Fibroblast of lung (primary cell): ENCODE measurements around the gene WDR64. TPM values are rescaled to one million over a fixed set of nuclear protein-coding genes. Genes with fewer than 3 reads are reported as not detected.

Experiments used
- DNase-seq, 2 donors: peaks; one replicate each; pipeline versions ENCODE4 v3.0.0 to v3.0.0-alpha.2; 2010; ENCODE audit warnings: low read depth in 2 of 2
- H2AFZ ChIP-seq: 2 replicates; pipeline ENCODE4 v1.5.1; 2012; ENCODE audit warnings: low read length, control low read depth, inconsistent platforms
- H3K27ac ChIP-seq: 2 replicates; pipeline ENCODE4 v1.5.1; 2011; ENCODE audit warnings: low read length, control low read depth; ENCODE audit not compliant: insufficient read depth
- H3K27me3 ChIP-seq: 2 replicates; pipeline ENCODE4 v1.5.1; 2011; ENCODE audit warnings: mild to moderate bottlenecking, low read length; ENCODE audit not compliant: control insufficient read depth, insufficient read depth
- H3K36me3 ChIP-seq: 2 replicates; pipeline ENCODE4 v1.5.1; 2011; ENCODE audit warnings: low read length; ENCODE audit not compliant: control insufficient read depth, insufficient read depth
- H3K4me1 ChIP-seq: 2 replicates; pipeline ENCODE4 v1.5.1; 2011; ENCODE audit warnings: low read length; ENCODE audit not compliant: control insufficient read depth, insufficient read depth; ENCODE audit errors: extremely low read depth
- H3K4me2 ChIP-seq: 2 replicates; pipeline ENCODE4 v1.5.1; 2011; ENCODE audit warnings: low read length, control low read depth; ENCODE audit not compliant: insufficient read depth; ENCODE audit errors: extremely low read depth
- H3K4me3 ChIP-seq, 4 experiments: fragments of 200-600 bp in 1 of 4; sonication (generic) in 1 of 4; replicated peaks in 1 of 4; 2 replicates each; pipeline ENCODE4 v1.5.1; 2011 to 2016; ENCODE audit warnings: low read length in 4 of 4, low read depth in 3 of 4, mild to moderate bottlenecking in 3 of 4, control low read depth in 2 of 4, inconsistent platforms in 1 of 4, mixed read lengths in 1 of 4; ENCODE audit not compliant: insufficient read depth in 1 of 4; ENCODE audit errors: control extremely low read depth in 1 of 4
- H3K79me2 ChIP-seq: 2 replicates; pipeline ENCODE4 v1.5.1; 2012; ENCODE audit warnings: mild to moderate bottlenecking, low read length, inconsistent platforms; ENCODE audit not compliant: control insufficient read depth, insufficient read depth
- H3K9ac ChIP-seq: 2 replicates; pipeline ENCODE4 v1.5.1; 2011; ENCODE audit warnings: mild to moderate bottlenecking, low read length, control low read depth; ENCODE audit not compliant: insufficient read depth
- H3K9me3 ChIP-seq: 2 replicates; pipeline ENCODE4 v1.5.1; 2012; ENCODE audit warnings: low read depth, low read length; ENCODE audit not compliant: control insufficient read depth, insufficient read depth
- H4K20me1 ChIP-seq: 2 replicates; pipeline ENCODE4 v1.5.1; 2011; ENCODE audit warnings: low read length; ENCODE audit not compliant: control insufficient read depth, insufficient read depth; ENCODE audit errors: extremely low read depth
- CTCF ChIP-seq, 2 donors: IDR thresholded peaks in 1 of 2; conservative IDR thresholded peaks in 1 of 2; 1 replicate in 1 of 2; 2 replicates in 1 of 2; pipeline ENCODE4 v1.5.1; 2011 to 2012; ENCODE audit warnings: low read length in 2 of 2, control low read depth in 1 of 2, inconsistent platforms in 1 of 2, low read depth in 1 of 2, mild to moderate bottlenecking in 1 of 2
- EZH2 ChIP-seq: IDR thresholded peaks from 2 replicates; pipeline ENCODE4 v1.5.1; 2012; ENCODE audit warnings: low read length, control low read depth, mild to moderate bottlenecking; ENCODE audit errors: missing control alignments
- polyA plus RNA-seq, 2 donors: library from polyadenylated mRNA; depleted of rRNA in 1 of 2; stranded (reverse) in 1 of 2; unstranded in 1 of 2; fragments of >200 nt; gene quantifications; 2 replicates each; pipeline ENCODE4 v1.2.1, GENCODE V29; 2011 to 2012; ENCODE audit warnings: missing spikeins in 1 of 2
- total RNA-seq: library from RNA; depleted of rRNA; stranded (reverse); fragments of >200 nt; gene quantifications from 2 replicates; pipeline ENCODE4 v1.2.1, GENCODE V29; 2014

The WDR64 gene
- total and polyA plus RNA-seq, 2 donors (not counting 1 experiment from before 2014, with no cell fraction given), result not detected

DNA sequence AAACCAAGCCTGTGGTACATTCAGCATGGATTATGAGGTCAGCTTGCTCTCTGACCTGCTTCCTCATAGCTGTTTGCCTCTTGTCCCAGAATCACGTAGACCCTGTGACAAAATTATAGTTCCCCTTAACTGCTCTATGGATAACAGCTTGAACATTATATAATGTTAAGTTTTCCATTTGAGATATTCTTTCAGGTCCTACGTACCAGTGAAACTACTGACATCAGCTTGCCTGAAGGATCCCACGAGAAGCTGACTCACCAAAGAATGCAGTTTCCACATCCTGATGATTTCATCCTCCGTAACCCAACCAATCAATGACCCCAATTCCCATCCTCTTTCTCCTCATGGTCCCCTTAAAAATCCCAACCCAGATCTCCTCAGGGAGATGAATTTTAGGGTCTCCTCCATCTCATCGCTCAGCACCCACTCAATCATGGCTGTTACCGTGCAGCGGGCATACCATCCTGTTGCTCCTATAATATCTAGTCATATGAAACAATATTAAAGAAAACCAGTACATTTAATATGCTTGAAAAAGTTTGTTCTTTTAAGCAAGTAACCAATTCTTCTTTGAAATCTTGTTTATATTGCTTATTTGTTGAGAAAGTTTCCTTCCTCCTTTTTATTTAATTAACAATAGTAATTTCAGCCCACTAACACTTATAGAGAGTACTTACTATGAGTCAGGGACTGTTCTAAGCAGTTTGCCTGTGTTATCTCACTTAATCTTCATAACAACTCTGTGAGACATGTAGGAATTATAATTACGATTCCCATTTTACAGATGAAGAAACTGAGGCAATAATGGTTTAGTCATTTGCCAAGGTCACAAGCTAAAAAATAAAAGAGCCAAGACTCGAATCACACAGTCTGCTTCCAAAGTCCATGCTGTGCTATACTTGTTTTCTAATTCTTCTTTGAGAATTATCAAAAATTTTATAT lies 39.3 kb upstream of the WDR64 start:
- Histone ChIP-seq H3K9me3 (no peaks in the 10 kb centered on the region), H3K4me2 (peak overlapping the region; percentile 37), H3K4me3 (peak overlapping the region in 1 of 4 experiments; percentile 17), H3K27me3 (no peaks in the 10 kb centered on the region), H3K9ac (no peak overlapping the region), H3K79me2 (no peaks in the 10 kb centered on the region), H2AFZ (peak overlapping the region; percentile 41), H3K4me1 (peaks cover 11% of the 10 kb centered on the region), H4K20me1 (no peaks in the 10 kb centered on the region), H3K36me3 (no peaks in the 10 kb centered on the region), H3K27ac (peak overlapping the region; percentile 65)
- peak; percentile 92 to 95 for DNase-seq
- TF ChIP-seq EZH2 (no peak), CTCF (conservative IDR thresholded peaks at IDR 0.05 in 1 of 2, IDR thresholded peaks at IDR 0.05 in 1 of 2; ENCODE audit: low read depth in 1 of 2, low read length in 2 of 2) (no peak)

- H3K9me3 ChIP-seq, result no peaks in the 10 kb centered on the region
- H3K36me3 ChIP-seq, result no peaks in the 10 kb centered on the region
- H3K9ac ChIP-seq, result no peak overlapping the region
- H2AFZ ChIP-seq, result no peak overlapping the region
- no peaks in the 10 kb centered on the region for H3K27me3 ChIP-seq
- no peaks in the 10 kb centered on the region for H3K79me2 ChIP-seq
- H3K4me1 ChIP-seq, result peaks cover 9% of the 10 kb centered on the region
- H4K20me1 ChIP-seq, result no peaks in the 10 kb centered on the region
- TF ChIP-seq EZH2 (no peak), CTCF (conservative IDR thresholded peaks at IDR 0.05 in 1 of 2, IDR thresholded peaks at IDR 0.05 in 1 of 2; ENCODE audit: low read depth in 1 of 2, low read length in 2 of 2) (no peak)
- DNase-seq, result peak in 1 of 2 donors; percentile 45
- H3K27ac ChIP-seq, result no peak overlapping the region
- H3K4me2 ChIP-seq, result no peak overlapping the region
- H3K4me3 ChIP-seq, result no peak overlapping the region
Observed at GRCh38 chr1:241614144-241614543, 37.9 kb upstream of the WDR64 start.

GRCh38 chr1:241614572-241614971 lies 37.5 kb upstream of the WDR64 start:
- no peak for DNase-seq
- Histone ChIP-seq H3K79me2 (no peaks in the 10 kb centered on the region), H3K4me3 (no peak overlapping the region), H3K4me2 (no peak overlapping the region), H3K4me1 (peaks cover 9% of the 10 kb centered on the region), H2AFZ (no peak overlapping the region), H4K20me1 (no peaks in the 10 kb centered on the region), H3K36me3 (no peaks in the 10 kb centered on the region), H3K27me3 (no peaks in the 10 kb centered on the region), H3K27ac (no peak overlapping the region), H3K9me3 (no peaks in the 10 kb centered on the region), H3K9ac (no peak overlapping the region)
- TF ChIP-seq EZH2 (no peak), CTCF (conservative IDR thresholded peaks at IDR 0.05 in 1 of 2, IDR thresholded peaks at IDR 0.05 in 1 of 2; ENCODE audit: low read depth in 1 of 2, low read length in 2 of 2) (no peak)
